Fibroblast of lung (primary cell): ENCODE data around the gene GPC3.

Experiments
- EZH2 ChIP-seq: IDR thresholded peaks from 2 replicates; pipeline ENCODE4 v1.5.1; 2012; ENCODE audit warnings: low read length, control low read depth, mild to moderate bottlenecking; ENCODE audit errors: missing control alignments
- TF ChIP-seq, protein P1 (sequence below), 2 donors: IDR thresholded peaks in 1 of 2; conservative IDR thresholded peaks in 1 of 2; 1 replicate in 1 of 2; 2 replicates in 1 of 2; pipeline ENCODE4 v1.5.1; 2011 to 2012; ENCODE audit warnings: low read length in 2 of 2, control low read depth in 1 of 2, inconsistent platforms in 1 of 2, low read depth in 1 of 2, mild to moderate bottlenecking in 1 of 2

- TF ChIP-seq, protein P1, sequence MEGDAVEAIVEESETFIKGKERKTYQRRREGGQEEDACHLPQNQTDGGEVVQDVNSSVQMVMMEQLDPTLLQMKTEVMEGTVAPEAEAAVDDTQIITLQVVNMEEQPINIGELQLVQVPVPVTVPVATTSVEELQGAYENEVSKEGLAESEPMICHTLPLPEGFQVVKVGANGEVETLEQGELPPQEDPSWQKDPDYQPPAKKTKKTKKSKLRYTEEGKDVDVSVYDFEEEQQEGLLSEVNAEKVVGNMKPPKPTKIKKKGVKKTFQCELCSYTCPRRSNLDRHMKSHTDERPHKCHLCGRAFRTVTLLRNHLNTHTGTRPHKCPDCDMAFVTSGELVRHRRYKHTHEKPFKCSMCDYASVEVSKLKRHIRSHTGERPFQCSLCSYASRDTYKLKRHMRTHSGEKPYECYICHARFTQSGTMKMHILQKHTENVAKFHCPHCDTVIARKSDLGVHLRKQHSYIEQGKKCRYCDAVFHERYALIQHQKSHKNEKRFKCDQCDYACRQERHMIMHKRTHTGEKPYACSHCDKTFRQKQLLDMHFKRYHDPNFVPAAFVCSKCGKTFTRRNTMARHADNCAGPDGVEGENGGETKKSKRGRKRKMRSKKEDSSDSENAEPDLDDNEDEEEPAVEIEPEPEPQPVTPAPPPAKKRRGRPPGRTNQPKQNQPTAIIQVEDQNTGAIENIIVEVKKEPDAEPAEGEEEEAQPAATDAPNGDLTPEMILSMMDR (conservative IDR thresholded peaks at IDR 0.05 in 1 of 2, IDR thresholded peaks at IDR 0.05 in 1 of 2; ENCODE audit: low read depth in 1 of 2, low read length in 2 of 2), result no peak
- no peak for TF ChIP-seq EZH2
These were observed 131.1 kb downstream of the GPC3 start for GRCh38 chrX:133854290-133854689.
